Caki2 (cell line): ENCODE results near the gene RBCK1. TPM values are rescaled to one million over a fixed set of nuclear protein-coding genes. Genes with fewer than 3 reads are reported as not detected.
A peak's percentile ranks its signal among the peaks of the same experiment; 100 is the strongest.

Experiments used
- DNase-seq: peaks from one replicate; pipeline ENCODE4 v3.0.0-alpha.2; 2015; ENCODE audit warnings: low read depth
- in situ Hi-C: cut with HindIII; loops from 2 replicates; pipeline ENCODE4 v1.10.0; 2016; ENCODE audit warnings: low sequenced_read_pairs, low pct_unique_long_range_greater_than_20kb, mixed read lengths
- total RNA-seq: library from RNA; depleted of rRNA; stranded (reverse); fragments of >200 nt; shearing (Covaris generic); gene quantifications from 2 replicates; pipeline ENCODE4 v1.2.3, GENCODE V29; 2014; ENCODE audit warnings: low replicate concordance

The RBCK1 gene
- total RNA-seq, 1 experiment from 2014 or later, result 298 TPM

GRCh38 chr20:409697-410559 is 1.8 kb downstream of the RBCK1 start:
- in situ Hi-C loops, result no loop called here

GRCh38 chr20:412081-412480 is 4.0 kb downstream of the RBCK1 start:
- in situ Hi-C loops, result no loop called here
- no peak for DNase-seq

More at GRCh38 chr20:409697-410559, 1.8 kb downstream of the RBCK1 start:
- no peak for DNase-seq

- no peak for DNase-seq
- in situ Hi-C loops, result no loop called here
These were observed 6.1 kb downstream of the RBCK1 start for GRCh38 chr20:414161-414560.

- in situ Hi-C loops, result no loop called here
- DNase-seq, result peak; percentile 84
These were observed 7.8 kb downstream of the RBCK1 start for GRCh38 chr20:415820-416322.

GRCh38 chr20:416950-417800 is 9.1 kb downstream of the RBCK1 start:
- in situ Hi-C loops, result no loop called here

GRCh38 chr20:417801-418342 is 9.8 kb downstream of the RBCK1 start:
- in situ Hi-C loops, result no loop called here
- no peak for DNase-seq

More at GRCh38 chr20:416950-417800, 9.1 kb downstream of the RBCK1 start:
- no peak for DNase-seq

GRCh38 chr20:418858-419365 is 10.8 kb downstream of the RBCK1 start:
- in situ Hi-C loops, result no loop called here

GRCh38 chr20:419556-420165 is 11.6 kb downstream of the RBCK1 start:
- in situ Hi-C loops, result no loop called here
- DNase-seq, result no peak

More at GRCh38 chr20:418858-419365, 10.8 kb downstream of the RBCK1 start:
- no peak for DNase-seq

GRCh38 chr20:420166-420620 is 12.1 kb downstream of the RBCK1 start:
- in situ Hi-C loops, result no loop called here
- DNase-seq, result no peak

GRCh38 chr20:420721-421574 is 12.8 kb downstream of the RBCK1 start:
- DNase-seq, result no peak
- in situ Hi-C loops, result no loop called here

GRCh38 chr20:421685-422250 is 13.7 kb downstream of the RBCK1 start:
- in situ Hi-C loops, result no loop called here
- no peak for DNase-seq

- in situ Hi-C loops, result no loop called here
- DNase-seq, result no peak
These were observed 18.5 kb downstream of the RBCK1 start for GRCh38 chr20:426566-426965.

GRCh38 chr20:427401-427800 is 19.3 kb downstream of the RBCK1 start:
- in situ Hi-C loops, result no loop called here
- no peak for DNase-seq

- DNase-seq, result no peak
- in situ Hi-C loops, result no loop called here
These were observed 20.0 kb downstream of the RBCK1 start for GRCh38 chr20:427849-428657.

- no peak for DNase-seq
- in situ Hi-C loops, result no loop called here
These were observed 20.6 kb downstream of the RBCK1 start for GRCh38 chr20:428658-429200.
